Measurements from ENCODE around the gene NOM1. TPM values are rescaled to one million over a fixed set of nuclear protein-coding genes. Genes with fewer than 3 reads are reported as not detected.

NOM1 gene
- total RNA-seq, 1 experiment from 2014 or later, result 31.7 TPM

DNA sequence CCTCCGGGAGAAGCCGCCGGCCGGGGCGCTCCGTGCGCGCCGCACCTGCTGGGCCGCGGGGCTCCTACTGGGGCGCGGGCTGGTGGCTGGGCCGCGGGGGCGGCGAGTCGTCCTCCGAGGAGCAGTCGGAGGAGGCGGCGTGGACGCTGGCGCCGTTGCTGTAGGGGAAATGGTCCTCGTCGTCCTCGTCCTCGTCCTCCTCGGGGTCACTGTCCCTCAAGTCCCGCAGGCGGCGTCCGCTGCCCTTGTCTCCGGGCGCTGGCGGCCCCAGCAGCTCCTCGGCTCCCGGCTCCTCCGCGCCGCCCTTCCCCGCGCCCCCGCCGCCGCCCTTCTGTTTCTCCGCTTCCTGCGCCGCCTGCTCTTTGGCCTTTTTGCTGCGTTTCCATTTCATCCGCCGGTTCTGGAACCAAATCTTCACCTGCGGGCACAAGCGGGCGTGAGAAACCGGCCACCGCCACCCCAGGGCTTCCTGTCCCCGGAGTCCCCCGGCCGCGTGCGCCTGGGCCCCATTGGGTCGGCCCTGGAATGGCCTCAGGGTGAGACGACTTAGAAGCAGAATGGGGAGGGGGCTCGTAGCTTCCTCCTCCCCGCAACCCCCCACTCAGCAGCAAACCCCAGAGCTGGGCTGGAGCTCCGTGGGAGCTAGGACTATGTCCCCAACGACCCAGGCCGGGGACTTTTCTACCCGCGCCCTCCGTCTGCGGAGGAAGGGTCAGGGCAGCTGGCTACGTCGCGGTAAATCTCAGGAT lies 56.1 kb downstream of the NOM1 start:
- no peaks in the 10 kb centered on the region for H4K20me1 ChIP-seq (ENCODE audit: control insufficient read depth, insufficient read depth, insufficient read length)
- H3K4me3 Mint-ChIP-seq, result peak overlapping the region in 1 of 2 experiments; percentile 54; a peak in 1 of 5 replicates

More for the DNA sequence above, 56.1 kb downstream of the NOM1 start:
- Histone ChIP-seq H2AFZ (ENCODE audit: low read length) (no peak overlapping the region), H2BK5ac (ENCODE audit: insufficient read length, low read length) (no peak overlapping the region), H3K23ac (ENCODE audit: insufficient read length, low read depth, low read length) (no peak overlapping the region), H3K56ac (ENCODE audit: insufficient read length, low read depth, low read length) (no peak overlapping the region), H3K4me1 (ENCODE audit: insufficient read depth, low read length) (0 out of 2 replicates have a peak, but pooled peaks cover 4% of the 10 kb centered on the region), H2BK15ac (ENCODE audit: low read depth, low read length) (no peak overlapping the region), H2BK120ac (ENCODE audit: low read depth, low read length, poor library complexity, severe bottlenecking) (no peak overlapping the region), H3K27ac (ENCODE audit: insufficient read length, low read depth, low read length) (no peak overlapping the region), H3K27me3 (ENCODE audit: insufficient read depth, low read length) (peaks cover 87% of the 10 kb centered on the region), H3K79me2 (ENCODE audit: insufficient read depth, low read length) (no peaks in the 10 kb centered on the region), H3K9ac (ENCODE audit: extremely low read depth, insufficient read length, low read length) (no peak overlapping the region), H3K18ac (ENCODE audit: insufficient read length, low read depth, low read length) (no peak overlapping the region), H3K4ac (ENCODE audit: low read depth, low read length) (no peak overlapping the region), H2AK5ac (ENCODE audit: insufficient read length, low read length) (no peak overlapping the region), H4K8ac (replicated peaks; ENCODE audit: insufficient read length, low read depth, low read length) (no peak overlapping the region), H3T11ph (ENCODE audit: low read length) (no peak overlapping the region), H3K79me1 (ENCODE audit: insufficient read depth, low read depth, low read length, poor library complexity, severe bottlenecking) (no peaks in the 10 kb centered on the region), H3K23me2 (ENCODE audit: insufficient read length, low read depth, low read length, poor library complexity, severe bottlenecking) (no peaks in the 10 kb centered on the region), H4K5ac (ENCODE audit: insufficient read length, low read depth, low read length) (no peak overlapping the region), H2BK20ac (ENCODE audit: low read depth, low read length, poor library complexity, severe bottlenecking) (no peak overlapping the region), H3K4me2 (ENCODE audit: insufficient read depth, insufficient read length, low read length) (no peak overlapping the region), H4K91ac (ENCODE audit: insufficient read length, low read depth, low read length) (no peak overlapping the region), H3K9me3 (ENCODE audit: control insufficient read depth, low read depth, low read length) (no peaks in the 10 kb centered on the region), H3K14ac (ENCODE audit: insufficient read depth, low read length) (no peak overlapping the region), H2BK12ac (ENCODE audit: insufficient read length, low read depth, low read length) (no peak overlapping the region)
- WGBS (ENCODE audit: extremely low coverage, insufficient read length, low lambda C conversion rate), result no CpG with 5 or more reads among the region's 77 CpGs
- no peaks in the 10 kb centered on the region; a peak in 1 of 7 replicates for H3K36me3 Mint-ChIP-seq (ENCODE audit: insufficient read depth in 1 of 3, low read depth in 3 of 3)
- no peak overlapping the region for H3K27ac Mint-ChIP-seq
- H3K9me3 Mint-ChIP-seq, result peaks cover 2 to 9% of the 10 kb centered on the region in 2 experiments; a peak in 2 of 5 replicates
- peak; percentile 46 for DNase-seq
- H3K27me3 Mint-ChIP-seq (ENCODE audit: low read depth), result peaks cover 91% of the 10 kb centered on the region
- H3K4me1 Mint-ChIP-seq, result peaks cover 8 to 21% of the 10 kb centered on the region in 2 experiments
- TF ChIP-seq, protein P1, sequence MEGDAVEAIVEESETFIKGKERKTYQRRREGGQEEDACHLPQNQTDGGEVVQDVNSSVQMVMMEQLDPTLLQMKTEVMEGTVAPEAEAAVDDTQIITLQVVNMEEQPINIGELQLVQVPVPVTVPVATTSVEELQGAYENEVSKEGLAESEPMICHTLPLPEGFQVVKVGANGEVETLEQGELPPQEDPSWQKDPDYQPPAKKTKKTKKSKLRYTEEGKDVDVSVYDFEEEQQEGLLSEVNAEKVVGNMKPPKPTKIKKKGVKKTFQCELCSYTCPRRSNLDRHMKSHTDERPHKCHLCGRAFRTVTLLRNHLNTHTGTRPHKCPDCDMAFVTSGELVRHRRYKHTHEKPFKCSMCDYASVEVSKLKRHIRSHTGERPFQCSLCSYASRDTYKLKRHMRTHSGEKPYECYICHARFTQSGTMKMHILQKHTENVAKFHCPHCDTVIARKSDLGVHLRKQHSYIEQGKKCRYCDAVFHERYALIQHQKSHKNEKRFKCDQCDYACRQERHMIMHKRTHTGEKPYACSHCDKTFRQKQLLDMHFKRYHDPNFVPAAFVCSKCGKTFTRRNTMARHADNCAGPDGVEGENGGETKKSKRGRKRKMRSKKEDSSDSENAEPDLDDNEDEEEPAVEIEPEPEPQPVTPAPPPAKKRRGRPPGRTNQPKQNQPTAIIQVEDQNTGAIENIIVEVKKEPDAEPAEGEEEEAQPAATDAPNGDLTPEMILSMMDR (conservative IDR thresholded peaks at IDR 0.05), result no peak

All from H9 (cell line).